Effector CD4-positive, alpha-beta T cell (primary cell): ENCODE results near the gene TBCEL.
"Not testable (repeated sequence)": the region's sequence is repeated elsewhere in the genome, so short reads cannot be mapped to it uniquely, and the experiment has no call there.

Experiments used
- DNase-seq: peaks from one replicate; pipeline ENCODE4 v3.0.0-alpha.2; 2020
- total RNA-seq: gene quantifications from one replicate; lab custom pipeline; 2026; lab: John Stamatoyannopoulos, UW

Gene TBCEL
- 11.8 reads per million, percentile 35 among the genes with 10 or more reads in this experiment for total RNA-seq

GRCh38 chr11:121023848-121024751, at the start of gene TBCEL:
TBCEL (plus strand) TSS chr11:121024102; CDS start chr11:121045691, 21,589 bp downstream.
- DNase-seq, result peak; percentile 64

GRCh38 chr11:120974466-120974865, 49.4 kb upstream of the TBCEL start:
- no peak for DNase-seq

- DNase-seq, result no peak
Measured at GRCh38 chr11:120974965-120975364, 48.9 kb upstream of the TBCEL start.

DNA sequence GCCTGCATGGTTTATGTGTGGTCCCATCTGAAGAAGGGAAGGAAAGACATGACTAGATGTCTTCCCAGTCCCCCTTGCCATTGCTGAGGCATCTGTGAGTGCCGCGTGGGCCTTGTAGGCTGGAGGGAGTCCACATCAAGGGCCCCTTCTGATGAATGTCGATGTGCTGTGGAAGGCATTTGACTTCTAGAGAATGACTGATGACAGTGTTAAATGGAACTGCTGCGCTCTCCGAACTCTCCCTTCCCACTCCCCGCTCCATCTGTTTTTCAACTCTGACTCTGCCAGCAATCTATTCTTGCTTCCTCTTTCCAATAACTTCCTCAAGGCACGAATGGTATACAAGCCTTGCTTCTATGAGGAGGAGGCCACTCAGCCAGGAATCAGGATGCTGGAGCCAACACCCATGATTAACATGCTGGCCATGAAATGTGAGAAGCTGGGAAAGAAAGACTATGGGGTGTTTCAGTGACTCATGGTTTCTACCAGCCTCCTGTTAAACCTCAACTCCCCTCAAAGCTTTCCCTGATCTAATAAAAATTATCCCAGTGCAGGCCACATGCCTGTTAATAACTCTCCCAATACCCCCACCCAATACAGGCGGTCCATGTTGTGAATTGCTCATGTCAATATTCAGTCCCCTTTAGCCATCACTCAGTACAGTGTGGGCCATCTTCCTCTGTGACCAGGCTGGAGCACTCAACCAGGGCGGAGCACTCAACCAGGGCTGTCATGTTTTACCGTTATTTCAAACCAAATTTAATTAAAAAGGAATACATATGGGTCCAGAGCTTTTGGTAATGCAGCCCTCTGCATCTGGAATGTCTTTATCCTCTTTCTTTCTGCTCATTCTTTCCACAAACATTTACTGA, 46.4 kb upstream of the TBCEL start:
- DNase-seq, result no peak

- no peak for DNase-seq
Measured at GRCh38 chr11:120978701-120979100, 45.2 kb upstream of the TBCEL start.

DNA sequence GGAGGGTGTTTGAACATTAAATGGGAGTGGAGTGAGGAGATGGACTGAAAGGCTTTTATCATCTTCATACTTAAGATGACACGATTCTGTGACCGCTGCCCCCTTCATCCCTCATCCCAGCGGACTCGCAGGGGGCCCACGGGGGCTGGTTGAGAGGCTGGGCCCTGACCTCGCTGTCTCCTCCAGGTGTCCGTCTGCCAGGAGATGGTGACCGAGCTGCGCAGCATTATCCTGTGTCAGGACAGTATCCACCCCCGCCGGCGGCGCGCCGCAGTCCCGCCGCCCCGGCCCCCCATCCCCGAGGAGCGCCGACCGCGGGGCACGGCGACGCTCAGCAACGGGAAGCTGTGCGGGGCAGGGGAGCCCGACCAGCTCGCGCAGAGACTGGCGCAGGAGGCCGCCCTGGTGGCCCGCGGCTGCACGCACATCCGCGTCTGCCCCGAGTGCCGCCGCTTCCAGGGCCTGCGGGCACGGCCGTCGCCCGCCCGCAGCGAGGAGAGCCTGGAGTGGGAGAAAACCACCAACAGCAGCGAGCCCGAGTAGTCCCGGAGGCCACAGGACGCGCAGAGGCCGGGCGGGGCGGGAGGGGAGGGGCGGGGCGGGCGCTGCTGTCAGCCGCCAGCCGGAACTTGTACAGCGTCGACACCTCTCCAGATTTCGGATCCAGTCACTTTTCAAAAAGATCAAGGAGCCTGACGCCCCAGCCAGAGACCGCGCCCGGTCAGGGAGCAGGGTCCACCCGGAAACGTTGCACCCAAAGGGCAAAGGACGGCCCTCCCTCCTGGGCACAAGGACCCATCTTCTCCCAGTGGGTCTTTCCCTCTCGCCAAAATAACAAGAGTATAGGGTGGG, 38.0 kb upstream of the TBCEL start:
- DNase-seq, result no peak

DNA sequence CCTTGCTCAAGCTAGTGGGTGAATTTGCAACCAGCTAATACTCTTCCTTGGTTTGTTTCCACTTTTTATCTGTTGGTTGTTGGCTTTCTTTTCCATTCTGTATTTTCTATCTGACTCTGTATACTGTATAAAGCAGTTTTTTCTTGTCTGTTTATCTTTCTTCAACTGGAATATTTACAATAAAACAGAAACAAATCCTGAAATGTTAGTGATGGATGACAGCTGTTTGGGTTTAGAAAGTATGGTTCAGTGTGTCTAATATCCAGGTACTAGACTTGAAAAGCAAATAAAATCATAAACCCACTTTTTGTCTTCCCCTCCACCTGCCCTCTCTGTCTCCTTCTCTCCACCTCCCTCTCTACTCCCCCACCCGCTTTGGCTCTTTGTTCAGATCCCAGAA, 35.3 kb upstream of the TBCEL start:
- DNase-seq, result no peak

- no peak for DNase-seq
Measured at GRCh38 chr11:120991830-120992686, 31.8 kb upstream of the TBCEL start.

GRCh38 chr11:120994091-120994859, 29.6 kb upstream of the TBCEL start:
- no peak for DNase-seq

GRCh38 chr11:120995184-120995583, 28.7 kb upstream of the TBCEL start:
- DNase-seq, result no peak

DNA sequence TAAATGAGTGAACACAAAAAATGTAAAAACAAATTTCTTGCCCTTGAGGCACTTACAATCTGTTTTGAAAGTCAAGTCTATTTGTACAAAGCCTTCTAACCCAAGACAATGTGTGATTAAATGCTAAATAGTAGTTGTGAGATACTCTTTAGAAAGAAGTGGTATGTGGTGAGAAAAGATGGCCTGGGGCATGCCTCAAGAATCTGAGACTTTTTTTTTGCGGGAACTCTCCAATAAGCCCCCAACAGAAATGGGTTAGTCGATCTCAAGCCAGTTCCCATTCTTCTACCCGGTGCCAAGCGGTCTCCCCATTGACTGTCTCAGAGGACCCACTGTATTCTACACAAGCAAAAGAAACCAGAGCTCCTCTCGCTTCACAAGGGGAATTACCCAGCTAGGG, 26.9 kb upstream of the TBCEL start:
- no peak for DNase-seq

GRCh38 chr11:120998581-120998980, 25.3 kb upstream of the TBCEL start:
- no peak for DNase-seq

DNA sequence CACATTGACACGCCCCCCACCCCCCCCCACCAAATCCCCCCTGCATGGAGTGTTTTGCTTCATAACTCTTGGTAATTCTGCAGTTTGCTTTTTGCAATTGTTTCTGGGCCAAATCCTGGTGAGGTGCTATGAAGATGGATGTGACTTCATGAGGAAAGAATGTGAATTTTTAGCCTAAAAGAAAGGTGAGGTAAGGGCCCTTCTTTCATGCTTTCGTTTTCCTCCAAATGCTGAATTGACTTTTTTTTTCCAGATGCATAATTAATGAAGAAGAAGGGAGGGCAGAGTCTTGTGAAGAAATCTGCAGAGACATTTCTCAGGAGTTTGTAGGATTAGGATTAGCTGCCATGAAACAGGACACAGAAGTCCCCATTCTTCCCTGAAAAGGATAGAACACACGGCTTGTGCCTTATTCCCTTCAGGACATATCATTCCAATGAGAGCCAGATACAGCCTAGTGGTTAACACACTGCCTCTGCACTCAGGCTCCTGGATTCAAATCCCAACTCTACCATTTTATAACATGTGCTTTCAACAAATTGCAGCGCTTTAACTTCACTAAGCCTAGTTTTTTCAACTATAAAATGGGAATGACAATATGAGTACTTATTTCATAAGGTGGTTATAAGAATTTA, 19.6 kb upstream of the TBCEL start:
- no peak for DNase-seq

DNA sequence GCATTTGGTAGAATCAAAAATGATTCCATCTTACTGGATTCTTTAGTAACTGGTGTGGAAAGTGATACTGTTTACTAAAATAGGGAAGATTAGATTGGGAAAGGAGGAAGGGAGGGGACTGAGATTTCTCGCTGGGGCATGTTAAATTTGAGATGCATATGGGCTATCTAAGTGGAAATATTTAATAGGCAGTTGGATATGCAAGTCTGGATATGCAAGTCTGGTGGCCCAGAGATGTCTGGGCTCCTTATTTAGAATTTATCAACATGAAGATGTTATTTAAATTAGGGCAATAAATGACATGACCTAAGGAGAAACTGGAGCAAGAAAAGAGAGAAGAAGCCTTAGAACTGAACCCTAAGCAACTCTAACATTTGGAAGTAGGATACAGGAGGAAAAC, 17.0 kb upstream of the TBCEL start:
- no peak for DNase-seq

GRCh38 chr11:121008551-121008950, 15.4 kb upstream of the TBCEL start:
- DNase-seq, result no peak

DNA sequence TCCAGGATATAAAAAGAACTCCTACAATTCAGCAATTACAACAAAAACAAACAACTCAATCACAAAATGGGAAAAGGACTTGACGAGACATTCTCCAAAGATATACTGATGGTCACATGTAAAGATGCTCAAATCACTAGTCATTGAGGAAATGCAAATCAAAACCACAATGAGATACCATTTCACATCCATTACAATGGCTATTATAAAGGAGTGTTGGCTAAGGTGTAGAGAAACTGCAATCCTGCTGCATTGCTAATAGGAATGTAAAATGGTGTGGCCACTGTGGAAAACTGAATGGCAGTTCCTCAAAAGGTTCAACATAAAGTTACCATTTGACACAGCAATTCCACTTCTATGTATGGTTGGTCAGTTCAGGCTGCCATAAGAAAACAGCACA, 11.8 kb upstream of the TBCEL start:
- DNase-seq, result no peak

- DNase-seq, result no peak
Measured at GRCh38 chr11:121018746-121019145, 5.2 kb upstream of the TBCEL start.

GRCh38 chr11:121021718-121022117, 2.2 kb upstream of the TBCEL start:
- DNase-seq, result not testable (repeated sequence)

- DNase-seq, result no peak
Measured at GRCh38 chr11:121024989-121025388, 1.1 kb downstream of the TBCEL start.

GRCh38 chr11:121029153-121029552, 5.3 kb downstream of the TBCEL start:
- no peak for DNase-seq
